ENCODE results near the gene PLCB3.

PLCB3 gene

DNA sequence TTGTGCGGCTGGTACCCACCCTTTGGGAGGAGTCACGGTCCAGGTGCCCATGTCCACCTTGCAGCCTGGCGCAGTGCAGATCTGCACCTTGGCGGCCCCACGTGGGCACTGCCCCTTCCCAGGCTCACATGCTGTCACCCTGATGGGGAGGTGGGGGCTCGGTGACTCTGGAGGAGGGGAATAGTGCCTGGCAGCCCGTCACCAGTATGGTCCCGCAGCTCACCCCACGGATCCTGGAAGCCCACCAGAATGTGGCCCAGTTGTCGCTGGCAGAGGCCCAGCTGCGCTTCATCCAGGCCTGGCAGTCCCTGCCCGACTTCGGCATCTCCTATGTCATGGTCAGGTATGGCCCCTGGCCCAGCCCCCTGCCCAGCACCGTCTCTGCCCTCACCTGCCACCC is 30.5 kb upstream of the PLCB3 start:
- no peak for DNase-seq (ENCODE audit: low read depth in 3 of 3)

DNA sequence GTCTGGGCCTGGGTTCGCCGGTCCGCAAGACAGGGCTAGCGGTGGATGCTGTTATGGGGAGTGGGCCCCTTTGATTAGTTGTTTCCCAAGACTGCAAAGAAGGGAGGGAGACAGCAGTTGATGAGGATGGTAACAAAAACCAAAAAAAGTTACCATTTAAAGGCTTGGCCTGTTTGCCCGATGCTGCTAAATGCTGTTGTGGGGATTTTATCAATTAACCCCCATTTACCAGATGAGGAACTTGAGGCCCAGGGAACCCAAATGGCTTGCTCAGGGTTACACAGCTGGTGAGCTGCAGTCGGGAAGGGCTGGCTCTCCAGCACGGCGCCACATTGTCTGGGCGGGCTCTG is 28.7 kb upstream of the PLCB3 start:
- DNase-seq (ENCODE audit: low read depth in 3 of 3) = no peak

- DNase-seq (ENCODE audit: low read depth in 3 of 3) = no peak
Measured at GRCh38 chr11:64223001-64223651, 28.2 kb upstream of the PLCB3 start.

- DNase-seq (ENCODE audit: low read depth in 3 of 3) = no peak
Measured at GRCh38 chr11:64224151-64224890, 27.0 kb upstream of the PLCB3 start.

GRCh38 chr11:64224891-64225607 is 26.3 kb upstream of the PLCB3 start:
- no peak for DNase-seq (ENCODE audit: low read depth in 3 of 3)

DNA sequence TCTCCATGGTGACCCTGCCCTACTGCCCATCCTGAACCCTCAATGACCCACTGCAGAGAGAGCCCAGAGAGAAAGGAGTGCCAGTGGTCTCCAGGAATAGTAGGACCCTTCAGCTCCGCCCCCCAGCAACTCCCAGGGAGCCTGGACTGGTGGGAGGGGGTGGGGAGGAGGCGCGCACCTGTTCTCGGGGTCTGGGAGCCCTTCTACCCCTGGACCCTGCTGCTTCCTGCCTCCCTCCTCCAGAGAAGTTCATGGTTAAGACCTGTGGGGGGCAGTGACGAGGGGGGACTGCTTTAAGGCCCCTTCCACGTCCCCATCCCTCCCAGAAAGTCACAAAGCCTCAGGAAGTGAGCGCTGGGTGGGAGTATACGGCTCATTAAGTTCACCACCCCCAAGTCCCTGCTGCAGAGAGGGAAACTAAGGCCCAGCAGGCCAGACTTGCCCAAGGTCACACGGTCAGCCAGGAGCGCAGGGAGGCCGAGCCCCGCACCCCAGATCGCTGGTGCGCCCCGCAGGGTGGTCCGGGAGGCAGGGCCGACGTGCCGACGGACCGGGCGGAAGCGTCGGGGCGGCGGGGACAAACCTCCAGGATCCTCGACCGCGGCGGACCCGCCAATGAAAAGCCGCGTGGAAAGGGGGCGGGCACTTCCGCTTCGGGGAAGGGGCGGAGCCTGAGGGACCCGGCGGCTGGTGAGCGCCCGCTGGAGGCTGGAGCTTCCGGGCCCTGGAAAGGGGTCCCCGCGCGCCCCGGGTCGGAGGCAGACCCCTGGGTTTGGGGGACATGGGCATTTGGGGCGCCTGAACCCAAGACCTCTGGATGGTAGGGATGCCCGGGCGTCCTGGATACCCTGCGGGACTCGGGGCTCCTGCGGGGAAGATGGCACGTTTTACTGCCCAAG is 25.5 kb upstream of the PLCB3 start, which contains the start of the genes NUDT22 and TRPT1:
Gene NUDT22 (plus strand): TSS at position 667 of the 899 bp plus-strand sequence. CDS start 379 bp downstream, outside the sequence.
Gene TRPT1 (minus strand): TSS at position 579 of the 899 bp plus-strand sequence. CDS start 326 bp downstream, at position 253.
- peak; percentile 86 to 96 (median 89) for DNase-seq (ENCODE audit: low read depth in 3 of 3)

DNA sequence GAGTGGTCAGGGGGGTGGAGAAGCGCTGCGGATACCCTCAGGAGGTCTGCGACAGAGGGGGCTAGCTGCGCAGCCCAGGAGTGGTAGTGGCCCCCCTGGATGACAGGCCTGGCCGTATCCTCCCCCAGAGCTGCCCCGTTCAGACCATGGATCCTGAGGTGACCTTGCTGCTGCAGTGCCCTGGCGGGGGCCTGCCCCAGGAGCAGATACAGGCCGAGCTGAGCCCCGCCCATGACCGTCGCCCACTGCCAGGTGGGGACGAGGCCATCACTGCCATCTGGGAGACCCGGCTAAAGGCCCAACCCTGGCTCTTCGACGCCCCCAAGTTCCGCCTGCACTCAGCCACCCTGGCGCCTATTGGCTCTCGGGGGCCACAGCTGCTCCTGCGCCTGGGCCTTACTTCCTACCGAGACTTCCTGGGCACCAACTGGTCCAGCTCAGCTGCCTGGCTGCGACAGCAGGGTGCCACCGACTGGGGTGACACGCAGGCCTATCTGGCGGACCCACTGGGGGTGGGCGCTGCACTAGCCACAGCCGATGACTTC is 24.8 kb upstream of the PLCB3 start:
- peak in 1 of 3 experiments; percentile 72 for DNase-seq (ENCODE audit: low read depth in 3 of 3)

GRCh38 chr11:64227405-64227956 is 23.8 kb upstream of the PLCB3 start:
- DNase-seq (ENCODE audit: low read depth in 3 of 3) = no peak

- DNase-seq (ENCODE audit: low read depth in 3 of 3) = no peak
Measured at GRCh38 chr11:64229090-64229743, 22.1 kb upstream of the PLCB3 start.

DNA sequence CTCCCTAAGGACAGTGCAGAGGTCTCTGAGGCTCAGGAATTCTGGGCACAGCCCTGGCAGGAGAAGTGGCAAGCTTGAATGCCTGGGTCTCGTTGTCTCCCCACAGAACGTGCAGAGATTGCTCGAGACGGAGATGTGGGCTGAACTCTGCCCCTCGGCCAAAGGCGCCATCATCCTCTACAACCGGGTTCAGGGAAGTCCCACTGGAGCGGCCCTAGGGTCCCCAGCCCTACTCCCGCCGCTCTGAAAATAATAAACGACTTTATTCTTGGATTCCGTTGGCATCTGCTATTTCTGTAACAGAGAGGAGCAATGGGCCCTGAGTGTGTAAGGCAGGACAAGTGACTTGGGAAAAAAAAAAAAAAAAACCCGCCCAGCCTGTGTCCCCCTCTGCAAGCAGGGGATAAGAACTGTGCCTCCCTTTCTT is 21.6 kb upstream of the PLCB3 start:
- DNase-seq (ENCODE audit: low read depth in 3 of 3) = no peak

DNA sequence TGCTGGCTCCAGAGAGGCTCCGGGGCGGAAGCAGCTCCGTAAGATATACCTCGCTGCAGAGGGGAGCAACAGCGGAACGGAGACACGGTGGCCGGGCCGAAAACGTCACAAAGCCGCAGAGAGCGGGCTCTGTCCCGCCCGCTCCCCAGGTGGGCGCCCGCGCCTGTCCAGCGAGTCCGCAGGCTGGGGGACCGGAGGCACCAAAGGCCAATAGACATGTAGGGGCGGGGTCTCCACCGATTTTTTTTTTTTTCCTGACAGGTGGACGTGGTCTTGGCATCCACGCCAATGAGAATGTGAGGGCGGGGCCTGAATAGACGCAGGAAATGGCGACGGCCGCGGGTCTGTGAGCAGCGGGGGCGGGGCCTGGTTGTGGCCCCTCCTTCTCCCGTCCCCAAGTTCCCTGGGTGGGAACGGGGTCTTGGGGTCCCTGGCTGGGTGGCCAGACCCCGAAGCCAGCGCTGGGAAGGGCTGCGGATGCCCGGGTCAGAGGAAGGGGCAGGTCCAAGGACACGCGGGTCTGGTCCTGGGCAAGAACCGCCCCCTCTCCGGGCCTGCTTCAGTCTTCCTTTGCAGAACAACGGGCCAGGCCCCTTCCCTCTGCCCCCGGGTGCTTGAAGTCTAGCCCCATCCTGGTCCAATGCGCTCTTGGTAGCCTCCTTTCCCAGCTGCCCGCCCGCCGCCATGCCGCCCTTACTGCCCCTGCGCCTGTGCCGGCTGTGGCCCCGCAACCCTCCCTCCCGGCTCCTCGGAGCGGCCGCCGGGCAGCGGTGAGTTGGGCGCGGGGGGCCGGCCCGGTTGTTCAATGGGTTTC is 21.0 kb upstream of the PLCB3 start, which contains the start of gene DNAJC4:
Gene DNAJC4 (plus strand): TSS at position 378 of the 814 bp plus-strand sequence. CDS start 307 bp downstream, at position 685.
- DNase-seq (ENCODE audit: low read depth in 3 of 3) = peak; percentile 74 to 90 (median 75)

DNA sequence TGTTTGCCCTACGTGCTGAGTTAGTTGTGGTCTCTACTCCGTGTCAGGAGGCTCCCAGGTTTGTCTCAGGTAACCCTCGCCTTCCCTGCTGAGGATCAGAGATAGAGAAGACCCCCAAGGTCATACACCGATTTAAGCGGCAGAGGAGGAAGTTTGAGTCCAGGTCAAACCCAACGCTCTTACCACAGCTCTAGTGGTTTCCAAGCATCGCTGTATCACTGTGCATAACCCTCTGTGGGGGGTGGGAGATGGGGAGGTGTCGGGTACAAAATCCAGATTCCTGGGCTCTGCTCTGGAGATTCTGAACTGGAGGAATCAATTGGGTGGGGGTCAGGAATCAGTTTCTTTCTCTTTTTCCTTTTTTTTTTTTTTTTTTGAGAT is 20.4 kb upstream of the PLCB3 start:
- no peak for DNase-seq (ENCODE audit: low read depth in 3 of 3)

DNA sequence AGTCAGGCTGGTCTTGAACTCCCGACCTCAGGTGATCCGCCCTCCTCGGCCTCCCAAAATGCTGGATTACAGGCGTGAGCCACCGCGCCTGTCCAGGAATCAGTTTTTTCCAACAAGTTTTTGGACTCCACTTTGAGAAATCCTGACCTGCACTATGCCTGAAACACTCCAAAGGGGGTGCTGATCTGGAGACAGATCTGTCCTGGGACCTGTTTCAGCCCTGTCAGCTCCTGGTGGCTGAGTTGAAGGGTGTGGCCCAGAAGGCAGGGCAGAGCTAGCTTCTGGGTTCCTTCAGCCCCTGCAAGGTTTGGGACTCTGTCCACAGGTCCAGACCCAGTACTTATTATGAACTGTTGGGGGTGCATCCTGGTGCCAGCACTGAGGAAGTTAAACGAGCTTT is 19.8 kb upstream of the PLCB3 start:
- DNase-seq (ENCODE audit: low read depth in 3 of 3) = no peak

GRCh38 chr11:64232182-64232966 is 19.0 kb upstream of the PLCB3 start:
- no peak for DNase-seq (ENCODE audit: low read depth in 3 of 3)

GRCh38 chr11:64232967-64233315 is 18.4 kb upstream of the PLCB3 start:
- DNase-seq (ENCODE audit: low read depth in 3 of 3) = no peak

DNA sequence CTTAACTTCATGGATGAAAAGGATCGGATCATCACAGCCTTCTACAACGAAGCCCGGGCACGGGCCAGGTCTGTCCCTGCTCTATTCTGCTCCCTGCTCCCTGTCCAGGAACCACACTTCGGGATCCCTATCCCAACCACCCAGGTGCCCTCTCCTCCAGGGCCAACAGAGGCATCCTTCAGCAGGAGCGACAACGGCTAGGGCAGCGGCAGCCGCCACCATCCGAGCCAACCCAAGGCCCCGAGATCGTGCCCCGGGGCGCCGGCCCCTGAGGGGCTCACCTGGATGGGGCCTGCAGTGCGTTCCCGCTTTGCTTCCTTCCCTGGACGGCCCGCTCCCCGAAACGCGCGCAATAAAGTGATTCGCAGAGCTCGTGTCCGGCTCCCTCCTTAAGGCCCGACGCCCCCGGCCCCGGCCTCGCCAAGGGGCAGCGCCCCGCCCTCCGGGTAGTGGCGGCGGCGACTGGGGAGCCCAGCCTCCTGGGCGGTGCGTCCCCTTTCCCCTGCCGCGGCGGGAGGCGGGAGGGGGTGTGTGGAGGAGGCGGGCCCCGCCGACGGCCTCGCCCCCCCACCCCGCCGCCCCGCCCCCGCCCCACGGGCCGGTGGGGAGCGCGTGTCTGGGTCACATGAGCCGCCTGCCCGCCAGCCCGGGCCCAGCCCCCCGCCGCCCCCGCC is 17.3 kb upstream of the PLCB3 start, which contains the start of gene VEGFB:
Gene VEGFB (plus strand): TSS at position 672 of the 674 bp plus-strand sequence. CDS start 250 bp downstream, outside the sequence.
- DNase-seq (ENCODE audit: low read depth in 3 of 3) = peak in 2 of 3 experiments; percentile 29 to 72

DNA sequence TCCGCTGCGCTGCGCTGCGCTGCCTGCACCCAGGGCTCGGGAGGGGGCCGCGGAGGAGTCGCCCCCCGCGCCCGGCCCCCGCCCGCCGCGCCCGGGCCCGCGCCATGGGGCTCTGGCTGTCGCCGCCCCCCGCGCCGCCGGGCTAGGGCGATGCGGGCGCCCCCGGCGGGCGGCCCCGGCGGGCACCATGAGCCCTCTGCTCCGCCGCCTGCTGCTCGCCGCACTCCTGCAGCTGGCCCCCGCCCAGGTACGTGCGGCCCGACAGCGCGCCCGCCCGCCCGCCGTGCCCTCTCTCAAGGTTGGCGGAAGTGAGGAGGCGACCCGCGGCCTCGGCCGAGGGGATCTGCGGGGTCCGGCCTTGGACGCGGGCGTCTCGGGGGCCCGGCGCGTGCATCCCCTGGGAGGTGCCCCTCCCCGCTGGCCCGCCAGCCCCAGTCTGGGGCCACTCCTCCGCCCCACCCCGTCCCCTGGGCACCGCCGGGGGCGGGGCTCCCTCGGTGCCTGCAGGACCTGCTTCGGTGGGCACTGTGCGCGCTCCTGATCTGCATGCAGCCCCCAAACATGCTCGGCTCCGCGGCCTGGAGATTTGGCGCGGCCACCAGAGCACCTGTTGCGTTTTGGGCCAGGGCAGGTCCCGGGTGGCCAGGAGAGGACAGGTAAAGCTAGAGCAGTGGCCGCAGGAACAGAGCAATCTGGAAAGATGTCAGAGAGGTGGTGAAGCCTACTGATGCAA is 16.5 kb upstream of the PLCB3 start:
- peak in 1 of 3 experiments; percentile 52 for DNase-seq (ENCODE audit: low read depth in 3 of 3)
